Loucy (cell line): ENCODE results near the gene ST8SIA1.

Experiments
- H2AFZ ChIP-seq: fragments of 200-600 bp; sonication (generic); 2 replicates; pipeline ENCODE4 v1.6.0; 2016; ENCODE audit warnings: antibody characterized with exemption, mild to moderate bottlenecking, low read length, moderate library complexity
- H3F3A ChIP-seq: fragments of 200-600 bp; 2 replicates; pipeline ENCODE4 v1.6.0; 2016; ENCODE audit warnings: antibody characterized with exemption, low read depth, mild to moderate bottlenecking
- H3K27me3 ChIP-seq: fragments of 200-600 bp; sonication (generic); 2 replicates; pipeline ENCODE4 v1.6.1; 2014; ENCODE audit warnings: low read length, mild to moderate bottlenecking; ENCODE audit not compliant: insufficient read depth, poor library complexity, severe bottlenecking
- H3K36me3 ChIP-seq: fragments of 200-600 bp; sonication (generic); 2 replicates; pipeline ENCODE4 v1.6.1; 2016; ENCODE audit warnings: low read length; ENCODE audit not compliant: insufficient read depth
- H3K4me1 ChIP-seq: fragments of 200-600 bp; sonication (generic); 2 replicates; pipeline ENCODE4 v1.5.1; 2014; ENCODE audit warnings: low read length, mild to moderate bottlenecking; ENCODE audit not compliant: insufficient read depth, poor library complexity, severe bottlenecking
- H3K4me2 ChIP-seq: fragments of 200-600 bp; sonication (generic); 2 replicates; pipeline ENCODE4 v1.6.0; 2014; ENCODE audit warnings: antibody characterized with exemption, low read length, low read depth, mild to moderate bottlenecking; ENCODE audit not compliant: poor library complexity, severe bottlenecking
- H3K4me3 ChIP-seq: fragments of 200-600 bp; sonication (generic); 2 replicates; pipeline ENCODE4 v1.5.1; 2014; ENCODE audit warnings: low read length, mild to moderate bottlenecking, mixed read lengths; ENCODE audit not compliant: poor library complexity, severe bottlenecking
- H3K79me2 ChIP-seq: fragments of 200-600 bp; sonication (generic); 2 replicates; pipeline ENCODE4 v1.6.1; 2014; ENCODE audit warnings: low read length; ENCODE audit not compliant: insufficient read depth
- H3K9ac ChIP-seq: fragments of 200-600 bp; sonication (generic); 2 replicates; pipeline ENCODE4 v1.6.0; 2014; ENCODE audit warnings: mild to moderate bottlenecking, low read depth, low read length, moderate library complexity; ENCODE audit not compliant: poor library complexity, severe bottlenecking
- H3K9me2 ChIP-seq: fragments of 200-600 bp; sonication (generic); replicated peaks from 2 replicates; pipeline ENCODE4 v1.6.1; 2016; ENCODE audit warnings: low read depth, low read length, mixed read lengths
- H3K9me3 ChIP-seq: fragments of 200-600 bp; sonication (generic); 2 replicates; pipeline ENCODE4 v1.6.1; 2014; ENCODE audit warnings: mild to moderate bottlenecking, antibody characterized with exemption, low read length, low read depth; ENCODE audit not compliant: insufficient read depth
- H4K20me1 ChIP-seq: fragments of 200-600 bp; sonication (generic); 2 replicates; pipeline ENCODE4 v1.6.0; 2014; ENCODE audit warnings: antibody characterized with exemption, low read length, mild to moderate bottlenecking; ENCODE audit not compliant: insufficient read depth, poor library complexity, severe bottlenecking
- CTCF ChIP-seq: fragments of 200-600 bp; sonication (generic); conservative IDR thresholded peaks from 2 replicates; pipeline ENCODE4 v1.5.1; 2014; ENCODE audit warnings: mild to moderate bottlenecking, antibody characterized with exemption, low read length
- EZH2phosphoT487 ChIP-seq: fragments of 200-600 bp; IDR thresholded peaks from 2 replicates; pipeline ENCODE4 v1.6.1; 2018; ENCODE audit warnings: antibody characterized with exemption, mild to moderate bottlenecking, moderate library complexity, borderline replicate concordance

ST8SIA1 gene

GRCh38 chr12:22228022-22228875, 106.3 kb downstream of the ST8SIA1 start:
- Histone ChIP-seq H3K27me3 (no peaks in the 10 kb centered on the region), H3K9me3 (no peaks in the 10 kb centered on the region), H2AFZ (no peak overlapping the region), H3K36me3 (no peaks in the 10 kb centered on the region), H3K4me2 (no peak overlapping the region), H3F3A (no peaks in the 10 kb centered on the region), H3K4me3 (no peak overlapping the region), H3K9me2 (no peaks in the 10 kb centered on the region), H3K9ac (no peak overlapping the region), H4K20me1 (no peaks in the 10 kb centered on the region), H3K4me1 (peaks cover 6% of the 10 kb centered on the region), H3K79me2 (no peaks in the 10 kb centered on the region)
- TF ChIP-seq CTCF (no peak), EZH2phosphoT487 (no peak)

- H3K27me3 ChIP-seq, result no peaks in the 10 kb centered on the region
- no peaks in the 10 kb centered on the region for H3K9me3 ChIP-seq
- no peaks in the 10 kb centered on the region for H3K36me3 ChIP-seq
- H3K9ac ChIP-seq, result no peak overlapping the region
- H3F3A ChIP-seq, result no peaks in the 10 kb centered on the region
- TF ChIP-seq CTCF (no peak), EZH2phosphoT487 (no peak)
- no peak overlapping the region for H3K4me2 ChIP-seq
- no peak overlapping the region for H2AFZ ChIP-seq
- no peak overlapping the region for H3K4me3 ChIP-seq
- no peaks in the 10 kb centered on the region for H3K79me2 ChIP-seq
- peaks cover 6% of the 10 kb centered on the region for H3K4me1 ChIP-seq
- H4K20me1 ChIP-seq, result no peaks in the 10 kb centered on the region
- H3K9me2 ChIP-seq, result no peaks in the 10 kb centered on the region
Measured at GRCh38 chr12:22223356-22223755, 111.2 kb downstream of the ST8SIA1 start.

- H3K4me2 ChIP-seq, result no peak overlapping the region
- no peak for TF ChIP-seq EZH2phosphoT487
- no peak for TF ChIP-seq CTCF
- H3K9me2 ChIP-seq, result no peaks in the 10 kb centered on the region
- H2AFZ ChIP-seq, result no peak overlapping the region
- no peaks in the 10 kb centered on the region for H3F3A ChIP-seq
- no peak overlapping the region for H3K4me3 ChIP-seq
- no peak overlapping the region for H3K9ac ChIP-seq
- no peaks in the 10 kb centered on the region for H3K4me1 ChIP-seq
- H3K9me3 ChIP-seq, result no peaks in the 10 kb centered on the region
- no peaks in the 10 kb centered on the region for H3K27me3 ChIP-seq
- H4K20me1 ChIP-seq, result no peaks in the 10 kb centered on the region
- no peaks in the 10 kb centered on the region for H3K36me3 ChIP-seq
- H3K79me2 ChIP-seq, result no peaks in the 10 kb centered on the region
Measured at GRCh38 chr12:22217556-22217955, 117.0 kb downstream of the ST8SIA1 start.
